ENCODE data around the gene PARVB. TPM values are rescaled to one million over a fixed set of nuclear protein-coding genes. Genes with fewer than 3 reads are reported as not detected.

PARVB gene
- total RNA-seq, 4 donors from 2014 or later, result 33.5 to 73.5 (median 41.5) TPM

GRCh38 chr22:44179989-44180705 lies 156.0 kb downstream of the PARVB start:
- WGBS, 2 donors, result 72 to 79% methylated on average over 6 of the region's 6 CpGs
- TF ChIP-seq, protein P1, sequence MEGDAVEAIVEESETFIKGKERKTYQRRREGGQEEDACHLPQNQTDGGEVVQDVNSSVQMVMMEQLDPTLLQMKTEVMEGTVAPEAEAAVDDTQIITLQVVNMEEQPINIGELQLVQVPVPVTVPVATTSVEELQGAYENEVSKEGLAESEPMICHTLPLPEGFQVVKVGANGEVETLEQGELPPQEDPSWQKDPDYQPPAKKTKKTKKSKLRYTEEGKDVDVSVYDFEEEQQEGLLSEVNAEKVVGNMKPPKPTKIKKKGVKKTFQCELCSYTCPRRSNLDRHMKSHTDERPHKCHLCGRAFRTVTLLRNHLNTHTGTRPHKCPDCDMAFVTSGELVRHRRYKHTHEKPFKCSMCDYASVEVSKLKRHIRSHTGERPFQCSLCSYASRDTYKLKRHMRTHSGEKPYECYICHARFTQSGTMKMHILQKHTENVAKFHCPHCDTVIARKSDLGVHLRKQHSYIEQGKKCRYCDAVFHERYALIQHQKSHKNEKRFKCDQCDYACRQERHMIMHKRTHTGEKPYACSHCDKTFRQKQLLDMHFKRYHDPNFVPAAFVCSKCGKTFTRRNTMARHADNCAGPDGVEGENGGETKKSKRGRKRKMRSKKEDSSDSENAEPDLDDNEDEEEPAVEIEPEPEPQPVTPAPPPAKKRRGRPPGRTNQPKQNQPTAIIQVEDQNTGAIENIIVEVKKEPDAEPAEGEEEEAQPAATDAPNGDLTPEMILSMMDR (IDR thresholded peaks at IDR 0.05), result no peak
- TF ChIP-seq POLR2A (IDR thresholded peaks at IDR 0.05) (no peak), EP300 (IDR thresholded peaks at IDR 0.05) (no peak)
- Histone ChIP-seq H3K27ac (no peak overlapping the region), H3K36me3 (no peaks in the 10 kb centered on the region), H3K4me1 (no peaks in the 10 kb centered on the region), H3K9me3 (no peaks in the 10 kb centered on the region), H3K27me3 (peaks cover 0 to 8% of the 10 kb centered on the region in 2 donors), H3K4me3 (no peak overlapping the region)
- no peak for DNase-seq (ENCODE audit: low spot score in 2 of 2)

DNA sequence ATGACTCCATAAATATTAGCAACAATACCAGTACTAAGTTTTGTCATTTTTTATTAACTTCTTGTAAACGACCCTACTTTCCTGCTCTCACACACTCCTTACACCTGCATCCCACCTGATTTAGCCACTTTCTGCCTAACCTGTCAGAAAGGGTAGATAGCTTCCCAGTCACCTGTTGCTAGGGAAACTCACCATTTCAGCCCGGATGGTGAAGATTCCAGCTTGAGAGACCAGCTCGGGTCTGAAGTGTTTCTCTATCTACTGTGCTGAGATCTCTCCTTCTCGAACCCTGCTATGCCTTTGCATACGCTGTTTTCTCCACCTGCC lies 156.6 kb downstream of the PARVB start, which contains the start of gene PARVG:
PARVG (plus strand) TSS at position 220 of the 327 bp plus-strand sequence. CDS start 2,405 bp downstream, outside the sequence.
- TF ChIP-seq, protein P1 (IDR thresholded peaks at IDR 0.05), result no peak
- H3K4me3 ChIP-seq, result peak within 1 kb of the TSS; percentile 13 to 44 (median 28)
- no peak for DNase-seq (ENCODE audit: low spot score in 2 of 2)
- peaks cover 0 to 8% of the 10 kb centered on the region in 2 donors for H3K27me3 ChIP-seq
- WGBS, 2 donors, result 68 to 71% methylated on average over 5 of the region's 5 CpGs
- no peaks in the 10 kb centered on the region for H3K4me1 ChIP-seq
- H3K36me3 ChIP-seq, result no peaks in the 10 kb centered on the region
- no peaks in the 10 kb centered on the region for H3K9me3 ChIP-seq
- peak within 1 kb of the TSS in 3 of 4 donors; percentile 66 to 78 (median 76) for H3K27ac ChIP-seq

- no peaks in the 10 kb centered on the region for H3K4me1 ChIP-seq
- H3K27me3 ChIP-seq, result peaks cover 0 to 8% of the 10 kb centered on the region in 2 donors
- no peaks in the 10 kb centered on the region for H3K36me3 ChIP-seq
- H3K4me3 ChIP-seq, result peak overlapping the region; percentile 13 to 44 (median 28)
- no peaks in the 10 kb centered on the region for H3K9me3 ChIP-seq
- H3K27ac ChIP-seq, result peak overlapping the region in 3 of 4 donors; percentile 66 to 78 (median 76)
- no peak for DNase-seq (ENCODE audit: low spot score in 2 of 2)
- 52 to 59% methylated on average over 36 of the region's 40 CpGs for WGBS, 2 donors
- peak in 1 of 2 donors; percentile 15 for TF ChIP-seq POLR2A (IDR thresholded peaks at IDR 0.05)
- TF ChIP-seq, protein P1 (IDR thresholded peaks at IDR 0.05), result no peak
- TF ChIP-seq EP300 (IDR thresholded peaks at IDR 0.05), result no peak
These were observed 157.2 kb downstream of the PARVB start for GRCh38 chr22:44181033-44181911.

GRCh38 chr22:44181912-44182587 lies 157.9 kb downstream of the PARVB start:
- 66 to 78% methylated on average over 16 to 17 of the region's 17 CpGs for WGBS, 2 donors
- H3K36me3 ChIP-seq, result no peaks in the 10 kb centered on the region
- TF ChIP-seq POLR2A (IDR thresholded peaks at IDR 0.05), result no peak
- TF ChIP-seq, protein P1 (IDR thresholded peaks at IDR 0.05), result no peak
- TF ChIP-seq EP300 (IDR thresholded peaks at IDR 0.05), result no peak
- no peaks in the 10 kb centered on the region for H3K4me1 ChIP-seq
- H3K27ac ChIP-seq, result peak overlapping the region in 3 of 4 donors; percentile 66 to 78 (median 76)
- DNase-seq (ENCODE audit: low spot score in 2 of 2), result no peak
- H3K27me3 ChIP-seq, result peaks cover 0 to 8% of the 10 kb centered on the region in 2 donors
- H3K4me3 ChIP-seq, result peak overlapping the region in 3 of 4 donors; percentile 19 to 44 (median 38)
- no peaks in the 10 kb centered on the region for H3K9me3 ChIP-seq
